Caco-2 (cell line): ENCODE measurements around the gene BCAS3. TPM values are rescaled to one million over a fixed set of nuclear protein-coding genes. Genes with fewer than 3 reads are reported as not detected.

Source experiments
- BruUV-seq: library from RNA; stranded (reverse); fragments of 400-500 nt; replicated peaks from 2 replicates; lab custom pipeline; 2021; lab: Mats Ljungman, UMichigan
- CTCF ChIA-PET: fragments of 300-600 bp; sonication (Branson Sonifier 250); formaldehyde crosslinking; loops from one replicate; lab custom pipeline; 2022; ENCODE audit warnings: antibody characterized with exemption; lab: Charles Lee
- POLR2A ChIA-PET: fragments of 300-600 bp; sonication (Branson Sonifier 250); formaldehyde crosslinking; loops from one replicate; lab custom pipeline; 2022; ENCODE audit warnings: antibody characterized with exemption; lab: Charles Lee
- DNase-seq, 2 experiments: peaks; one replicate each; pipeline versions ENCODE4 v3.0.0 to v3.0.0-alpha.2; 2020 to 2022
- H3K27me3 ChIP-seq: replicated peaks from 2 replicates; pipeline ENCODE4 v1.6.0; 2011; ENCODE audit warnings: low read length; ENCODE audit not compliant: control insufficient read depth, insufficient read depth
- H3K36me3 ChIP-seq: 2 replicates; pipeline ENCODE4 v1.5.1; 2011; ENCODE audit warnings: low read length; ENCODE audit not compliant: control insufficient read depth, insufficient read depth
- H3K4me1 ChIP-seq: fragments of 250-450 bp; sonication (Bioruptor Pico); 2 replicates; pipeline ENCODE4 v1.5.1; 2020; ENCODE audit warnings: mild to moderate bottlenecking
- H3K4me3 ChIP-seq: 2 replicates; pipeline ENCODE4 v1.5.1; 2011; ENCODE audit warnings: low read depth, mild to moderate bottlenecking, control low read depth, low read length
- H3K9me3 ChIP-seq: fragments of 250-450 bp; sonication (Bioruptor Pico); 2 replicates; pipeline ENCODE4 v1.5.1; 2020; ENCODE audit warnings: mild to moderate bottlenecking, moderate library complexity
- H3K27ac Mint-ChIP-seq: one replicate; pipeline ENCODE4 v1.8.0; 2022; ENCODE audit warnings: mixed read lengths; ENCODE audit not compliant: unreplicated experiment
- H3K27me3 Mint-ChIP-seq: one replicate; pipeline ENCODE4 v1.8.0; 2022; ENCODE audit warnings: mixed read lengths; ENCODE audit not compliant: insufficient read depth, unreplicated experiment
- H3K36me3 Mint-ChIP-seq: one replicate; pipeline ENCODE4 v1.8.0; 2022; ENCODE audit warnings: mild to moderate bottlenecking, mixed read lengths; ENCODE audit not compliant: insufficient read depth, unreplicated experiment
- H3K4me1 Mint-ChIP-seq: one replicate; pipeline ENCODE4 v1.8.0; 2022; ENCODE audit warnings: low read depth, mixed read lengths; ENCODE audit not compliant: unreplicated experiment
- H3K4me3 Mint-ChIP-seq: one replicate; pipeline ENCODE4 v1.8.0; 2022; ENCODE audit warnings: mild to moderate bottlenecking, moderate library complexity, mixed read lengths; ENCODE audit not compliant: unreplicated experiment
- H3K9me3 Mint-ChIP-seq: one replicate; pipeline ENCODE4 v1.8.0; 2022; ENCODE audit warnings: mixed read lengths; ENCODE audit not compliant: unreplicated experiment
- CTCF ChIP-seq, 2 experiments: fragments of 200-600 bp in 1 of 2; IDR thresholded peaks; 1 replicate in 1 of 2; 2 replicates in 1 of 2; pipeline versions ENCODE4 v1.5.1 to v1.8.0; 2011 to 2022; ENCODE audit warnings: antibody characterized with exemption in 1 of 2, control low read depth in 1 of 2, inconsistent platforms in 1 of 2, low read depth in 1 of 2, low read length in 1 of 2, mild to moderate bottlenecking in 1 of 2, moderate library complexity in 1 of 2; ENCODE audit not compliant: insufficient read depth in 1 of 2, severe bottlenecking in 1 of 2, unreplicated experiment in 1 of 2
- intact Hi-C: fragments of 100-400 bp; cut with micrococcal nuclease; formaldehyde crosslinking; loops from one replicate; pipeline ENCODE4 v1.10.0; 2022; ENCODE audit not compliant: unreplicated experiment
- total RNA-seq: library from RNA; stranded (reverse); gene quantifications from 2 replicates; pipeline ENCODE4 v1.2.3, GENCODE V29; 2022

Gene BCAS3
- total RNA-seq, 1 experiment from 2014 or later = 44.1 TPM

GRCh38 chr17:61196799-61197198 is 519.1 kb downstream of the BCAS3 start:
- ChIA-PET POLR2A (no interaction called here), CTCF (no interaction called here)
- Mint-ChIP-seq H3K9me3 (no peaks in the 10 kb centered on the region), H3K36me3 (no peaks in the 10 kb centered on the region), H3K4me3 (no peak overlapping the region), H3K4me1 (peaks cover 34% of the 10 kb centered on the region), H3K27ac (no peak overlapping the region), H3K27me3 (no peaks in the 10 kb centered on the region)
- Histone ChIP-seq H3K4me3 (no peak overlapping the region), H3K36me3 (no peaks in the 10 kb centered on the region), H3K27me3 (no peaks in the 10 kb centered on the region), H3K4me1 (peaks cover 34% of the 10 kb centered on the region), H3K9me3 (0 out of 2 replicates have a peak, but pooled peaks cover 6% of the 10 kb centered on the region)
- intact Hi-C loops = no loop called here
- no TSS peak for BruUV-seq
- no peak for TF ChIP-seq CTCF (IDR thresholded peaks at IDR 0.05; ENCODE audit: insufficient read depth in 1 of 2, low read depth in 1 of 2, low read length in 1 of 2, severe bottlenecking in 1 of 2, unreplicated experiment in 1 of 2)
- no peak for DNase-seq

GRCh38 chr17:61199431-61200338 is 522.0 kb downstream of the BCAS3 start:
- Mint-ChIP-seq H3K4me1 (peaks cover 42% of the 10 kb centered on the region), H3K27me3 (no peaks in the 10 kb centered on the region), H3K9me3 (no peaks in the 10 kb centered on the region), H3K36me3 (no peaks in the 10 kb centered on the region), H3K4me3 (peak overlapping the region; percentile 44), H3K27ac (peak overlapping the region; percentile 47)
- H3K9me3 ChIP-seq = no peaks in the 10 kb centered on the region
- no TSS peak for BruUV-seq
- H3K4me1 ChIP-seq = peaks cover 34% of the 10 kb centered on the region
- no peaks in the 10 kb centered on the region for H3K27me3 ChIP-seq
- no peak overlapping the region for H3K4me3 ChIP-seq
- TF ChIP-seq CTCF (IDR thresholded peaks at IDR 0.05; ENCODE audit: insufficient read depth in 1 of 2, low read depth in 1 of 2, low read length in 1 of 2, severe bottlenecking in 1 of 2, unreplicated experiment in 1 of 2) = no peak
- DNase-seq = peak in 1 of 2 experiments; percentile 56
- ChIA-PET POLR2A (interaction anchor here (0.6 to 1.1 kb wide), 2 partner anchors 14 to 31 kb away, joined by 3 to 4 read pairs; no protein-coding TSS in a partner anchor), CTCF (no interaction called here)
- intact Hi-C loops = loop anchor here (1.0 kb wide), 2 partner anchors 32 to 36 kb away; no protein-coding TSS in a partner anchor
- no peaks in the 10 kb centered on the region for H3K36me3 ChIP-seq

GRCh38 chr17:61200339-61200715 is 522.7 kb downstream of the BCAS3 start:
- H3K36me3 ChIP-seq = no peaks in the 10 kb centered on the region
- H3K4me3 ChIP-seq = no peak overlapping the region
- peak overlapping the region; percentile 18 for H3K4me3 Mint-ChIP-seq
- H3K4me1 ChIP-seq = peaks cover 34% of the 10 kb centered on the region
- BruUV-seq = no TSS peak
- POLR2A ChIA-PET = interaction anchor here (0.6 to 1.1 kb wide), 2 partner anchors 14 to 30 kb away, joined by 3 to 4 read pairs; no protein-coding TSS in a partner anchor
- DNase-seq = peak in 1 of 2 experiments; percentile 15
- H3K27me3 Mint-ChIP-seq = no peaks in the 10 kb centered on the region
- no peaks in the 10 kb centered on the region for H3K27me3 ChIP-seq
- H3K9me3 ChIP-seq = no peaks in the 10 kb centered on the region
- TF ChIP-seq CTCF (IDR thresholded peaks at IDR 0.05; ENCODE audit: insufficient read depth in 1 of 2, low read depth in 1 of 2, low read length in 1 of 2, severe bottlenecking in 1 of 2, unreplicated experiment in 1 of 2) = no peak
- H3K27ac Mint-ChIP-seq = peak overlapping the region; percentile 47
- H3K4me1 Mint-ChIP-seq = peaks cover 42% of the 10 kb centered on the region
- H3K36me3 Mint-ChIP-seq = no peaks in the 10 kb centered on the region
- CTCF ChIA-PET = no interaction called here
- intact Hi-C loops = no loop called here
- no peaks in the 10 kb centered on the region for H3K9me3 Mint-ChIP-seq
